ENCODE measurements around the gene LPCAT3.
"Not testable (repeated sequence)": the region's sequence is repeated elsewhere in the genome, so short reads cannot be mapped to it uniquely, and the experiment has no call there.

The LPCAT3 gene

GRCh38 chr12:7034464-7034863 lies 16.2 kb upstream of the LPCAT3 start:
- DNase-seq: no peak

GRCh38 chr12:7032990-7033389 lies 14.7 kb upstream of the LPCAT3 start:
- no peak for DNase-seq

- no peak for DNase-seq
These were observed 13.0 kb upstream of the LPCAT3 start for GRCh38 chr12:7031306-7031705.

- no peak for DNase-seq
These were observed 8.6 kb upstream of the LPCAT3 start for GRCh38 chr12:7026854-7027253.

- DNase-seq: no peak
These were observed 4.8 kb upstream of the LPCAT3 start for GRCh38 chr12:7023114-7023513.

GRCh38 chr12:7021956-7022355 lies 3.7 kb upstream of the LPCAT3 start:
- DNase-seq: no peak

- DNase-seq: no peak
These were observed 830 bp upstream of the LPCAT3 start for GRCh38 chr12:7019043-7019569.

GRCh38 chr12:7017870-7018349 lies 366 bp downstream of the LPCAT3 start:
- DNase-seq: no peak

- no peak for DNase-seq
These were observed 1.2 kb downstream of the LPCAT3 start for GRCh38 chr12:7016958-7017571.

GRCh38 chr12:7015555-7016370 lies 2.5 kb downstream of the LPCAT3 start:
- no peak for DNase-seq

- no peak for DNase-seq
These were observed 5.2 kb downstream of the LPCAT3 start for GRCh38 chr12:7013101-7013500.

GRCh38 chr12:7012024-7012607 lies 6.2 kb downstream of the LPCAT3 start:
- DNase-seq: no peak

GRCh38 chr12:7011398-7011797 lies 6.9 kb downstream of the LPCAT3 start:
- not testable (repeated sequence) for DNase-seq

- DNase-seq: no peak
These were observed 8.8 kb downstream of the LPCAT3 start for GRCh38 chr12:7009512-7009911.

- DNase-seq: no peak
These were observed 9.4 kb downstream of the LPCAT3 start for GRCh38 chr12:7008864-7009263.

GRCh38 chr12:7006639-7007038 lies 11.6 kb downstream of the LPCAT3 start:
- no peak for DNase-seq

- DNase-seq: no peak
These were observed 13.0 kb downstream of the LPCAT3 start for GRCh38 chr12:7005311-7005710.

- DNase-seq: no peak
These were observed 13.4 kb downstream of the LPCAT3 start for GRCh38 chr12:7004840-7005239.

GRCh38 chr12:7004287-7004803 lies 13.9 kb downstream of the LPCAT3 start:
- DNase-seq: no peak

- DNase-seq: no peak
These were observed 16.2 kb downstream of the LPCAT3 start for GRCh38 chr12:7001921-7002591.

GRCh38 chr12:6998715-6999451 lies 19.4 kb downstream of the LPCAT3 start:
- no peak for DNase-seq

- peak; percentile 25 for DNase-seq
These were observed 22.2 kb downstream of the LPCAT3 start for GRCh38 chr12:6996040-6996441.
